Measurements from ENCODE around the gene BCCIP. TPM values are rescaled to one million over a fixed set of nuclear protein-coding genes. Genes with fewer than 3 reads are reported as not detected.

The BCCIP gene
- total RNA-seq, 1 experiment from 2014 or later: 113 TPM

DNA sequence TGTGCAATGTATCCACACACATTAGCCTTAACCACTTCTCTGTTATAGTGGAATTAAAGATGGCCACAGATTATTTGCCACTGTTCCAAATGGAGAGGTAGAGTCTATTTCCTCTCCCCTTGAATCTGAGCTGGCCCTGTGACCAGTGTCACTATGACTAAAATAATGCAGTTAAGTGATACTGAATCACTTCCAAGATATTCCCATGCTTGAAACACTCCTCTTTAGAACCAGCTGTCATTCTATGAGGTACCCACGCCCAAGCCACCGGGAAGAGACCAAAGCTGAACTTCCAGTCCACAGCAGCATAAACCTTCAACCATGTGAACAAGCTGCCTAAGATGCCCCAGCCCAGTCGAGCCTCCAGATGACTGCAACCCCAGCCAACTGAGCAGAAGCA is 59.9 kb downstream of the BCCIP start:
- no peaks in the 10 kb centered on the region for H3K36me3 ChIP-seq (ENCODE audit: insufficient read depth, low read length, poor library complexity, severe bottlenecking)
- ChIA-PET POLR2A (ENCODE audit: low non-redundant PET) (no interaction called here), CTCF (no interaction called here)
- DNase-seq (ENCODE audit: low spot score): no peak
- BruUV-seq (replicated peaks): no TSS peak
- H3K4me1 ChIP-seq (ENCODE audit: insufficient read depth, low read length, poor library complexity, severe bottlenecking): no peaks in the 10 kb centered on the region
- H3K9me3 ChIP-seq (ENCODE audit: low read depth, low read length, poor library complexity, severe bottlenecking): peaks cover 2% of the 10 kb centered on the region
- no peak overlapping the region for H3K4me3 ChIP-seq (ENCODE audit: low read depth, low read length, poor library complexity, severe bottlenecking)
- TF ChIP-seq, protein P1, sequence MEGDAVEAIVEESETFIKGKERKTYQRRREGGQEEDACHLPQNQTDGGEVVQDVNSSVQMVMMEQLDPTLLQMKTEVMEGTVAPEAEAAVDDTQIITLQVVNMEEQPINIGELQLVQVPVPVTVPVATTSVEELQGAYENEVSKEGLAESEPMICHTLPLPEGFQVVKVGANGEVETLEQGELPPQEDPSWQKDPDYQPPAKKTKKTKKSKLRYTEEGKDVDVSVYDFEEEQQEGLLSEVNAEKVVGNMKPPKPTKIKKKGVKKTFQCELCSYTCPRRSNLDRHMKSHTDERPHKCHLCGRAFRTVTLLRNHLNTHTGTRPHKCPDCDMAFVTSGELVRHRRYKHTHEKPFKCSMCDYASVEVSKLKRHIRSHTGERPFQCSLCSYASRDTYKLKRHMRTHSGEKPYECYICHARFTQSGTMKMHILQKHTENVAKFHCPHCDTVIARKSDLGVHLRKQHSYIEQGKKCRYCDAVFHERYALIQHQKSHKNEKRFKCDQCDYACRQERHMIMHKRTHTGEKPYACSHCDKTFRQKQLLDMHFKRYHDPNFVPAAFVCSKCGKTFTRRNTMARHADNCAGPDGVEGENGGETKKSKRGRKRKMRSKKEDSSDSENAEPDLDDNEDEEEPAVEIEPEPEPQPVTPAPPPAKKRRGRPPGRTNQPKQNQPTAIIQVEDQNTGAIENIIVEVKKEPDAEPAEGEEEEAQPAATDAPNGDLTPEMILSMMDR (conservative IDR thresholded peaks at IDR 0.05; ENCODE audit: low read depth, low read length): no peak
- TF ChIP-seq EZH2 (IDR thresholded peaks at IDR 0.05; ENCODE audit: borderline replicate concordance, low read depth, low read length, poor library complexity, severe bottlenecking): no peak
- no peak overlapping the region for H3K27ac ChIP-seq (ENCODE audit: low read depth, low read length, poor library complexity, severe bottlenecking)
- intact Hi-C loops (cut with micrococcal nuclease; ENCODE audit: unreplicated experiment): no loop called here
- H3K27me3 ChIP-seq (replicated peaks; ENCODE audit: insufficient read depth, low read depth, low read length, poor library complexity): no peaks in the 10 kb centered on the region

Small RNA genes within 50 kb of the gene (microRNA-seq; reads per million reads assigned to microRNA genes)
- 2.2 reads per million for gene MIR4484

Other genes with a start within 250 kb of the BCCIP start
- gene TEX36, start 140.4 kb upstream of the BCCIP start, total RNA-seq (2021): 0.61 and 1.3 TPM in 2 replicates
- 37.8 and 40.5 TPM in 2 replicates for gene EDRF1, start 103.8 kb upstream of the BCCIP start, total RNA-seq (2021)
- not detected in 2 replicates for gene MMP21, start 47.7 kb upstream of the BCCIP start, total RNA-seq (2021)
- gene UROS, start 288 bp upstream of the BCCIP start, total RNA-seq (2021): 65.6 and 70.7 TPM in 2 replicates
- gene DHX32, start 57.7 kb downstream of the BCCIP start, total RNA-seq (2021): 36.2 and 45.4 TPM in 2 replicates
- 0.83 and 1.4 TPM in 2 replicates for gene FANK1, start 73.0 kb downstream of the BCCIP start, total RNA-seq (2021)